A204.1 (cell line): ENCODE data around the gene CEBPG.

ENCODE experiments used
- FAIRE-seq: peaks from 2 replicates; lab custom pipeline; 2012; peaks lifted over from hg19 to GRCh38; lab: Jason Lieb, UNC

Gene CEBPG

GRCh38 chr19:33395561-33396550 is 22.3 kb downstream of the CEBPG start:
- FAIRE-seq = no peak

GRCh38 chr19:33396701-33397535 is 23.4 kb downstream of the CEBPG start:
- FAIRE-seq = no peak

- no peak for FAIRE-seq
These were observed 24.2 kb downstream of the CEBPG start for GRCh38 chr19:33397536-33398360.

- no peak for FAIRE-seq
These were observed 25.0 kb downstream of the CEBPG start for GRCh38 chr19:33398361-33399060.

GRCh38 chr19:33399081-33399744 is 25.7 kb downstream of the CEBPG start:
- no peak for FAIRE-seq

GRCh38 chr19:33399745-33400681 is 26.5 kb downstream of the CEBPG start:
- FAIRE-seq = no peak

- FAIRE-seq = no peak
These were observed 27.6 kb downstream of the CEBPG start for GRCh38 chr19:33400856-33401682.

- no peak for FAIRE-seq
These were observed 28.3 kb downstream of the CEBPG start for GRCh38 chr19:33401683-33402420.

- FAIRE-seq = no peak
These were observed 29.1 kb downstream of the CEBPG start for GRCh38 chr19:33402421-33403220.

GRCh38 chr19:33403221-33403972 is 29.9 kb downstream of the CEBPG start:
- FAIRE-seq = no peak

- no peak for FAIRE-seq
These were observed 30.4 kb downstream of the CEBPG start for GRCh38 chr19:33403973-33404304.

GRCh38 chr19:33404506-33405253 is 31.2 kb downstream of the CEBPG start:
- FAIRE-seq = no peak

GRCh38 chr19:33405254-33405552 is 31.7 kb downstream of the CEBPG start:
- FAIRE-seq = no peak

- FAIRE-seq = no peak
These were observed 32.3 kb downstream of the CEBPG start for GRCh38 chr19:33405553-33406461.

GRCh38 chr19:33406521-33407139 is 33.1 kb downstream of the CEBPG start:
- FAIRE-seq = no peak
